ENCODE results near the gene SCN3A. TPM values are rescaled to one million over a fixed set of nuclear protein-coding genes. Genes with fewer than 3 reads are reported as not detected.

SCN3A gene
- not detected in 2 replicates for total RNA-seq (2022)
- percentile 1 among the genes with signal in this experiment for Bru-seq, nascent RNA
- BruChase-seq, experiment 1, labeled RNA remaining after a 6-hour chase = not detected
- BruChase-seq, experiment 2, labeled RNA remaining after a 2-hour chase = not detected
- long read RNA-seq = 0 reads

- Mint-ChIP-seq H3K36me3 (ENCODE audit: insufficient read depth, unreplicated experiment) (no peaks in the 10 kb centered on the region), H3K4me1 (ENCODE audit: insufficient read depth, unreplicated experiment) (no peaks in the 10 kb centered on the region), H3K4me3 (ENCODE audit: unreplicated experiment) (no peak within 1 kb of the TSS), H3K9me3 (ENCODE audit: unreplicated experiment) (no peaks in the 10 kb centered on the region), H3K27me3 (ENCODE audit: insufficient read depth, unreplicated experiment) (peaks cover 72% of the 10 kb centered on the region), H3K27ac (ENCODE audit: low read depth, unreplicated experiment) (no peak within 1 kb of the TSS)
- DNase-seq (ENCODE audit: unreplicated experiment) = peak; percentile 58
- BruUV-seq (replicated peaks) = no TSS peak
- POLR2A ChIA-PET = interaction anchor here (1.0 kb wide), 1 partner anchor 211 kb away, joined by 3 read pairs; no protein-coding TSS in a partner anchor
- peak; percentile 70 for TF ChIP-seq CTCF (IDR thresholded peaks at IDR 0.05; ENCODE audit: unreplicated experiment)
- intact Hi-C loops (cut with micrococcal nuclease) = loop anchor here (1.0 to 5.0 kb wide), 3 partner anchors 189 to 467 kb away; no protein-coding TSS in a partner anchor
- CTCF ChIA-PET = interaction anchor here (0.5 to 11.6 kb wide), 57 partner anchors 9 to 1555 kb away, joined by 3 to 132 read pairs (median 4); no protein-coding TSS in a partner anchor
Measured at GRCh38 chr2:165203689-165204559, at the start of gene SCN3A. Gene SCN3A, minus strand, starts transcription at chr2:165204050. Its CDS starts 27,656 bp downstream, at chr2:165176394.

- POLR2A ChIA-PET = no interaction called here
- Mint-ChIP-seq H3K27ac (ENCODE audit: low read depth, unreplicated experiment) (no peak overlapping the region), H3K4me3 (ENCODE audit: unreplicated experiment) (no peak overlapping the region), H3K36me3 (ENCODE audit: insufficient read depth, unreplicated experiment) (no peaks in the 10 kb centered on the region), H3K9me3 (ENCODE audit: unreplicated experiment) (no peaks in the 10 kb centered on the region), H3K27me3 (ENCODE audit: insufficient read depth, unreplicated experiment) (peaks cover 26% of the 10 kb centered on the region), H3K4me1 (ENCODE audit: insufficient read depth, unreplicated experiment) (no peaks in the 10 kb centered on the region)
- BruUV-seq (replicated peaks) = no TSS peak
- TF ChIP-seq CTCF (IDR thresholded peaks at IDR 0.05; ENCODE audit: unreplicated experiment) = no peak
- no peak for DNase-seq (ENCODE audit: unreplicated experiment)
- intact Hi-C loops (cut with micrococcal nuclease) = no loop called here
- CTCF ChIA-PET = no interaction called here
Measured at GRCh38 chr2:165253178-165253577, 49.3 kb upstream of the SCN3A start.

- intact Hi-C loops (cut with micrococcal nuclease) = no loop called here
- POLR2A ChIA-PET = no interaction called here
- Mint-ChIP-seq H3K9me3 (ENCODE audit: unreplicated experiment) (no peaks in the 10 kb centered on the region), H3K36me3 (ENCODE audit: insufficient read depth, unreplicated experiment) (no peaks in the 10 kb centered on the region), H3K4me3 (ENCODE audit: unreplicated experiment) (no peak overlapping the region), H3K27ac (ENCODE audit: low read depth, unreplicated experiment) (no peak overlapping the region), H3K4me1 (ENCODE audit: insufficient read depth, unreplicated experiment) (no peaks in the 10 kb centered on the region), H3K27me3 (ENCODE audit: insufficient read depth, unreplicated experiment) (peaks cover 11% of the 10 kb centered on the region)
- DNase-seq (ENCODE audit: unreplicated experiment) = no peak
- CTCF ChIA-PET = interaction anchor here (0.7 kb wide), 1 partner anchor 183 kb away, joined by 3 read pairs; no protein-coding TSS in a partner anchor
- no peak for TF ChIP-seq CTCF (IDR thresholded peaks at IDR 0.05; ENCODE audit: unreplicated experiment)
- no TSS peak for BruUV-seq (replicated peaks)
Measured at GRCh38 chr2:165251366-165251765, 47.5 kb upstream of the SCN3A start.

GRCh38 chr2:165248238-165248637, 44.4 kb upstream of the SCN3A start:
- Mint-ChIP-seq H3K4me1 (ENCODE audit: insufficient read depth, unreplicated experiment) (no peaks in the 10 kb centered on the region), H3K9me3 (ENCODE audit: unreplicated experiment) (no peaks in the 10 kb centered on the region), H3K36me3 (ENCODE audit: insufficient read depth, unreplicated experiment) (no peaks in the 10 kb centered on the region), H3K4me3 (ENCODE audit: unreplicated experiment) (no peak overlapping the region), H3K27ac (ENCODE audit: low read depth, unreplicated experiment) (no peak overlapping the region), H3K27me3 (ENCODE audit: insufficient read depth, unreplicated experiment) (no peaks in the 10 kb centered on the region)
- CTCF ChIA-PET = interaction anchor here (1.6 to 1.8 kb wide), 2 partner anchors 9 to 13 kb away, joined by 4 to 5 read pairs; partner anchors contain the start of gene SCN2A
- POLR2A ChIA-PET = no interaction called here
- no TSS peak for BruUV-seq (replicated peaks)
- intact Hi-C loops (cut with micrococcal nuclease) = no loop called here
- no peak for DNase-seq (ENCODE audit: unreplicated experiment)
- TF ChIP-seq CTCF (IDR thresholded peaks at IDR 0.05; ENCODE audit: unreplicated experiment) = no peak

All from MCF 10A (cell line).